ENCODE data around the gene CXCL16. TPM values are rescaled to one million over a fixed set of nuclear protein-coding genes. Genes with fewer than 3 reads are reported as not detected.

Gene CXCL16
- total RNA-seq, 1 experiment from 2014 or later = 4.5 TPM

DNA sequence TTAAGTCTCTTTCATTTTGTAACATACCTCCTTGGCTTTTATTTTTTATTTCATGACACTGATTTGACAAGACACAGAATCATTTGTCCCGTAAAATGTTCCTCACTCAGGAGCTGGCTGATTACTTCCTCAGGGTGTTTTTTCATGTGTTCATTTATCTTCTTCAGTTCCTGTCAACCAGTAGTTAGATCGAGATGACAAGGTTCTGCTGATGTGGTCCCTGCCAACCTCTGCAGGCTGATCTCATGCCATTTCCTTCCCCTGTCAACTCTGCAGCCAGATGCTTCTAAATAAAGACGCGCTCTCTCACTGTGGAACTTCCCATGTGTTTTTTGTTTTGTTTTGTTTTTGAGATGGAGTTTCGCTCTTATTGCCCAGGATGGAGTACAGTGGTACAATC is 8.1 kb upstream of the CXCL16 start:
- Histone ChIP-seq H2BK120ac (ENCODE audit: low read depth, low read length, poor library complexity, severe bottlenecking) (no peak overlapping the region), H4K8ac (replicated peaks; ENCODE audit: insufficient read length, low read depth, low read length) (no peak overlapping the region), H3T11ph (ENCODE audit: low read length) (no peak overlapping the region), H3K27ac (ENCODE audit: insufficient read length, low read depth, low read length) (no peak overlapping the region), H4K20me1 (ENCODE audit: control insufficient read depth, insufficient read depth, insufficient read length) (no peaks in the 10 kb centered on the region), H3K27me3 (ENCODE audit: insufficient read depth, low read length) (no peaks in the 10 kb centered on the region; the same call in 1 of the 2 replicates), H2BK5ac (ENCODE audit: insufficient read length, low read length) (no peak overlapping the region), H3K9me3 (ENCODE audit: control insufficient read depth, low read depth, low read length) (no peaks in the 10 kb centered on the region), H3K79me1 (ENCODE audit: insufficient read depth, low read depth, low read length, poor library complexity, severe bottlenecking) (no peaks in the 10 kb centered on the region), H3K4ac (ENCODE audit: low read depth, low read length) (no peak overlapping the region), H2AK5ac (ENCODE audit: insufficient read length, low read length) (no peak overlapping the region), H2BK20ac (ENCODE audit: low read depth, low read length, poor library complexity, severe bottlenecking) (no peak overlapping the region), H3K18ac (ENCODE audit: insufficient read length, low read depth, low read length) (no peak overlapping the region), H3K14ac (ENCODE audit: insufficient read depth, low read length) (no peak overlapping the region), H2BK12ac (ENCODE audit: insufficient read length, low read depth, low read length) (no peak overlapping the region), H3K23me2 (ENCODE audit: insufficient read length, low read depth, low read length, poor library complexity, severe bottlenecking) (no peaks in the 10 kb centered on the region), H2AFZ (ENCODE audit: low read length) (no peak overlapping the region), H3K9ac (ENCODE audit: extremely low read depth, insufficient read length, low read length) (no peak overlapping the region), H2BK15ac (ENCODE audit: low read depth, low read length) (no peak overlapping the region), H4K5ac (ENCODE audit: insufficient read length, low read depth, low read length) (no peak overlapping the region), H3K23ac (ENCODE audit: insufficient read length, low read depth, low read length) (no peak overlapping the region), H3K4me2 (ENCODE audit: insufficient read depth, insufficient read length, low read length) (no peak overlapping the region), H3K4me1 (ENCODE audit: insufficient read depth, low read length) (no peaks in the 10 kb centered on the region), H3K56ac (ENCODE audit: insufficient read length, low read depth, low read length) (no peak overlapping the region), H4K91ac (ENCODE audit: insufficient read length, low read depth, low read length) (no peak overlapping the region), H3K79me2 (ENCODE audit: insufficient read depth, low read length) (no peaks in the 10 kb centered on the region)
- peaks cover 20 to 21% of the 10 kb centered on the region in 2 experiments for H3K4me1 Mint-ChIP-seq
- TF ChIP-seq, protein P1, sequence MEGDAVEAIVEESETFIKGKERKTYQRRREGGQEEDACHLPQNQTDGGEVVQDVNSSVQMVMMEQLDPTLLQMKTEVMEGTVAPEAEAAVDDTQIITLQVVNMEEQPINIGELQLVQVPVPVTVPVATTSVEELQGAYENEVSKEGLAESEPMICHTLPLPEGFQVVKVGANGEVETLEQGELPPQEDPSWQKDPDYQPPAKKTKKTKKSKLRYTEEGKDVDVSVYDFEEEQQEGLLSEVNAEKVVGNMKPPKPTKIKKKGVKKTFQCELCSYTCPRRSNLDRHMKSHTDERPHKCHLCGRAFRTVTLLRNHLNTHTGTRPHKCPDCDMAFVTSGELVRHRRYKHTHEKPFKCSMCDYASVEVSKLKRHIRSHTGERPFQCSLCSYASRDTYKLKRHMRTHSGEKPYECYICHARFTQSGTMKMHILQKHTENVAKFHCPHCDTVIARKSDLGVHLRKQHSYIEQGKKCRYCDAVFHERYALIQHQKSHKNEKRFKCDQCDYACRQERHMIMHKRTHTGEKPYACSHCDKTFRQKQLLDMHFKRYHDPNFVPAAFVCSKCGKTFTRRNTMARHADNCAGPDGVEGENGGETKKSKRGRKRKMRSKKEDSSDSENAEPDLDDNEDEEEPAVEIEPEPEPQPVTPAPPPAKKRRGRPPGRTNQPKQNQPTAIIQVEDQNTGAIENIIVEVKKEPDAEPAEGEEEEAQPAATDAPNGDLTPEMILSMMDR (conservative IDR thresholded peaks at IDR 0.05) = no peak
- no peak overlapping the region for H3K27ac Mint-ChIP-seq
- H3K4me3 Mint-ChIP-seq = no peak overlapping the region; a peak in 1 of 5 replicates
- DNase-seq = no peak
- no peaks in the 10 kb centered on the region for H3K9me3 Mint-ChIP-seq
- H3K27me3 Mint-ChIP-seq (ENCODE audit: low read depth) = peaks cover 68% of the 10 kb centered on the region
- H3K36me3 Mint-ChIP-seq (ENCODE audit: insufficient read depth in 1 of 3, low read depth in 3 of 3) = no peaks in the 10 kb centered on the region
- no CpG with 5 or more reads among the region's 5 CpGs for WGBS (ENCODE audit: extremely low coverage, insufficient read length, low lambda C conversion rate)

Data from H9 (cell line).